ENCODE results near the gene WDR64. TPM values are rescaled to one million over a fixed set of nuclear protein-coding genes. Genes with fewer than 3 reads are reported as not detected.
"Not testable (repeated sequence)": the region's sequence is repeated elsewhere in the genome, so short reads cannot be mapped to it uniquely, and the experiment has no call there.

The WDR64 gene
- total and polyA plus RNA-seq, 2 donors = 0.04 TPM; not detected in 1

GRCh38 chr1:241734533-241734932 is 82.5 kb downstream of the WDR64 start:
- no peaks in the 10 kb centered on the region for H3K4me1 ChIP-seq (ENCODE audit: insufficient read depth)
- no peaks in the 10 kb centered on the region for H3K36me3 ChIP-seq (ENCODE audit: insufficient read depth)
- no peak for DNase-seq (ENCODE audit: extremely low spot score)
- H3K27ac ChIP-seq (ENCODE audit: low read depth) = no peak overlapping the region
- 82% methylated on average over 5 of the region's 5 CpGs for WGBS
- no peak overlapping the region for H3K4me3 ChIP-seq (ENCODE audit: low read depth, low read length)

GRCh38 chr1:241735493-241735926 is 83.4 kb downstream of the WDR64 start:
- H3K27ac ChIP-seq (ENCODE audit: low read depth); H3K4me1 ChIP-seq (ENCODE audit: insufficient read depth); H3K4me3 ChIP-seq (ENCODE audit: low read depth, low read length); H3K36me3 ChIP-seq (ENCODE audit: insufficient read depth); DNase-seq (ENCODE audit: extremely low spot score): not testable (repeated sequence)
- 76% methylated on average over 8 of the region's 8 CpGs for WGBS

DNA sequence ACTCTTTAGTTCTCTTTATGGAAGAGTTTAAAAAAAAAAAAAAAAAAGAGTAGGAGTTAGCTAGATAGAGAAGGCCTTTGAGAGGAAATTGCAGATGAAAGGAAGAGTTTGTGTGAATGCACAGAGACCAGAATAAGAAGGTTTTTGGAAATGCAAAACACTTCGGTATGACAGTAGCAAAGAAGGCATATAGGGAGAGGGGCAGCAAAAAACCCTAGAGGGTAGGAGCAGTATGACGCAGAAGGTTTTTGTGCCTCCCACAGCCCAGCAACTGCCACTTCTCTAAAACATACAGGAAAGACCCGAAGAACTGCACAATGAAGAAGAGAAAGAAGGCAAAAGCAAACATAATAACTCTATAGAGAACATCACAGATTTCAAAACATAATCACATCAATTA is 84.3 kb downstream of the WDR64 start:
- Histone ChIP-seq H3K36me3 (ENCODE audit: insufficient read depth) (no peaks in the 10 kb centered on the region), H3K4me3 (ENCODE audit: low read depth, low read length) (no peak overlapping the region), H3K27ac (ENCODE audit: low read depth) (no peak overlapping the region), H3K4me1 (ENCODE audit: insufficient read depth) (no peaks in the 10 kb centered on the region)
- 78% methylated on average over 3 of the region's 3 CpGs for WGBS
- DNase-seq (ENCODE audit: extremely low spot score) = no peak

GRCh38 chr1:241738284-241739078 is 86.4 kb downstream of the WDR64 start:
- 75% methylated on average over 8 of the region's 8 CpGs for WGBS
- Histone ChIP-seq H3K4me1 (ENCODE audit: insufficient read depth) (no peaks in the 10 kb centered on the region), H3K27ac (ENCODE audit: low read depth) (no peak overlapping the region), H3K36me3 (ENCODE audit: insufficient read depth) (no peaks in the 10 kb centered on the region), H3K4me3 (ENCODE audit: low read depth, low read length) (no peak overlapping the region)
- DNase-seq (ENCODE audit: extremely low spot score) = no peak

DNA sequence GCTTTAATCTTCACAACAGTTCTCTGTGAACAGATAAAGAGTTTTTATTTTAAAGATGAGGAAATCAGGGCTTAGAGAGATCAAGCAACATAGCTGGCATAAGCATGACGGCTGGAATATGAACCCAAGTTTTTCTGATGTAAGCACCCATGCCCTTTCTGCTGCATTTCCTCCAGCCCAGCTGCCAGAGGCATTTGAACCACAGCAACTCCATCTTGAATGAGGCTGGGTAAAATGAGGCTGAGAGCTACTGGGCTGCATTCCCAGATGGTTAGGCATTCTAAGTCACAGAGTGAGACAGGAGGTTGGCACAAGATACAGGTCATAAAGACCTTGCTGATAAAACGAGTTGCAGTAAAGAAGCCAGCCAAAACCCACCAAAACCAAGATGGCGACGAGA is 90.0 kb downstream of the WDR64 start:
- 43% methylated on average over 4 of the region's 4 CpGs for WGBS
- Histone ChIP-seq H3K36me3 (ENCODE audit: insufficient read depth) (no peaks in the 10 kb centered on the region), H3K4me1 (ENCODE audit: insufficient read depth) (no peaks in the 10 kb centered on the region), H3K4me3 (ENCODE audit: low read depth, low read length) (no peak overlapping the region), H3K27ac (ENCODE audit: low read depth) (no peak overlapping the region)
- no peak for DNase-seq (ENCODE audit: extremely low spot score)

GRCh38 chr1:241744591-241744990 is 92.5 kb downstream of the WDR64 start:
- H3K27ac ChIP-seq (ENCODE audit: low read depth) = no peak overlapping the region
- H3K4me3 ChIP-seq (ENCODE audit: low read depth, low read length) = no peak overlapping the region
- WGBS = 84% methylated on average over 2 of the region's 2 CpGs
- H3K4me1 ChIP-seq (ENCODE audit: insufficient read depth) = no peaks in the 10 kb centered on the region
- no peaks in the 10 kb centered on the region for H3K36me3 ChIP-seq (ENCODE audit: insufficient read depth)
- DNase-seq (ENCODE audit: extremely low spot score) = no peak

- WGBS = 86% methylated on average over 6 of the region's 6 CpGs
- DNase-seq (ENCODE audit: extremely low spot score) = no peak
- Histone ChIP-seq H3K36me3 (ENCODE audit: insufficient read depth) (no peaks in the 10 kb centered on the region), H3K27ac (ENCODE audit: low read depth) (no peak overlapping the region), H3K4me3 (ENCODE audit: low read depth, low read length) (no peak overlapping the region), H3K4me1 (ENCODE audit: insufficient read depth) (no peaks in the 10 kb centered on the region)
Observed at GRCh38 chr1:241747992-241748391, 95.9 kb downstream of the WDR64 start.

DNA sequence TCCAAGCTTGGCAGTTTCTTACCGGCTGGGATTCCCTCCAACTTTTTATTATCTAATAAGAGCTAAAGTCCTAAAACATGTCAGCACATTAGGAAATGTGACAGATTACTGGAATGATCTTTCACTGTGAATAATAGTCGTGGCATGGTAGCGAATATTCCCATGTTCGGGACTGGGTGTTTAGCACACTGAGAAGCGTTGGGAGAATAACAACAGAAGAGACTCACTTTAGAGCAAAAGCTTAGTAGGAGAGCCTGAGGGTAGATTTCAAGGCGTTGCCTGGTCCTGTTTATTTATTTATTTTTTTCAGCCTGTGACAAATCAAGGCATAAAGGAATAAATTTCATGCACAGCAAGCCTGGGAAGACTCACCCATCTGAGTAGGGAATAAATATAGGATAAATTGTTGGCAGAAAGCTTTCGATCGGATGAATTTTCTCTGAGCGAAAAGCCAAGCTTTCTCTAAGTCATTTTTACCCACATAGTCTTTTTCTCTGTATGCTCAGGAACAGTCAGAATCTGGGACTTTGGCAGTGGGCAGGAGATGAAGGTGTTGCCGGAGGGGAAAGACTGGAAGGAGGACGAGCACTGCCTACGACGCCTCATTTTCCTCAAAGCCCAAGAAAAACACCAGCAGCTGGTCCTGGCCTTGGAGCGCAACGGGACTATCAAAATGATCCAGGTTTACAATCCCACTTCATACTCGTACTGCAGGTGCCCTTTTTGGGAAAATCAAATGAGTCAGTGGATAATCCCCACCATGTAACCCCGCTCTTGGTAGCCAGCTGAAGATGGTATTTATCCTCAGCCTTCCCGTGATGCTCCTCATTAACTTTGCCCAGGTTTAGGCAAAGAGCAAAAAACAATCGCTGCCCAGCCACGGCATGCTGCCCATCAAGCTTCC is 97.2 kb downstream of the WDR64 start:
- peak; percentile 26 for DNase-seq (ENCODE audit: extremely low spot score)
- H3K36me3 ChIP-seq (ENCODE audit: insufficient read depth) = no peaks in the 10 kb centered on the region
- H3K4me3 ChIP-seq (ENCODE audit: low read depth, low read length) = no peak overlapping the region
- H3K27ac ChIP-seq (ENCODE audit: low read depth) = no peak overlapping the region
- no peaks in the 10 kb centered on the region for H3K4me1 ChIP-seq (ENCODE audit: insufficient read depth)
- 66% methylated on average over 20 of the region's 20 CpGs for whole genome bisulfite sequencing

- H3K27ac ChIP-seq (ENCODE audit: low read depth) = no peak overlapping the region
- 81% methylated on average over 6 of the region's 6 CpGs for WGBS
- H3K4me1 ChIP-seq (ENCODE audit: insufficient read depth) = no peaks in the 10 kb centered on the region
- DNase-seq (ENCODE audit: extremely low spot score) = no peak
- no peaks in the 10 kb centered on the region for H3K36me3 ChIP-seq (ENCODE audit: insufficient read depth)
- H3K4me3 ChIP-seq (ENCODE audit: low read depth, low read length) = no peak overlapping the region
Observed at GRCh38 chr1:241749945-241750695, 98.0 kb downstream of the WDR64 start.

GRCh38 chr1:241751524-241751923 is 99.4 kb downstream of the WDR64 start:
- Histone ChIP-seq H3K4me1 (ENCODE audit: insufficient read depth) (no peaks in the 10 kb centered on the region), H3K36me3 (ENCODE audit: insufficient read depth) (no peaks in the 10 kb centered on the region), H3K4me3 (ENCODE audit: low read depth, low read length) (no peak overlapping the region), H3K27ac (ENCODE audit: low read depth) (no peak overlapping the region)
- DNase-seq (ENCODE audit: extremely low spot score) = no peak
- 83% methylated on average over 5 of the region's 5 CpGs for WGBS

- no peaks in the 10 kb centered on the region for H3K4me1 ChIP-seq (ENCODE audit: insufficient read depth)
- no peak overlapping the region for H3K27ac ChIP-seq (ENCODE audit: low read depth)
- DNase-seq (ENCODE audit: extremely low spot score) = no peak
- H3K4me3 ChIP-seq (ENCODE audit: low read depth, low read length) = no peak overlapping the region
- no peaks in the 10 kb centered on the region for H3K36me3 ChIP-seq (ENCODE audit: insufficient read depth)
- WGBS = 81% methylated on average over 3 of the region's 3 CpGs
Observed at GRCh38 chr1:241762713-241763339, 110.7 kb downstream of the WDR64 start.

DNA sequence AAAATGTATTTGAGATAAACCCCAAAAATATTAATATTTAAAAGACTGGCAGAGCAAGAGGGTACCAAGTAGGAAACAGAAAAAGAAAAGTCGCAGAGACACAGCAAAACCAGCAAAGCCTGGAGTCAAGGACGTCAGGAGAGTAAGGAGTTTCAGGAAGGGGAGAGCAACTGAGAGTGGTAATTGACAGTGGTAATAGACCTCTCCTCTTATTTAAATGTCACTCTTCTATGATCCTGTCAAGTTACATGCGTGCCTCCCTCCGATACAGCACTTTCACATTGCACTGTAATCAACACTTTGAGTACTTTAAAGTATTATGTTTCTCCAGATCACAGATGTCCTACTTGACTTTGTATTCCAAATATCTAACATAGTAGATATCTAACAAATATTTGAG is 113.3 kb downstream of the WDR64 start:
- DNase-seq (ENCODE audit: extremely low spot score) = no peak
- Histone ChIP-seq H3K27ac (ENCODE audit: low read depth) (no peak overlapping the region), H3K4me1 (ENCODE audit: insufficient read depth) (no peaks in the 10 kb centered on the region), H3K36me3 (ENCODE audit: insufficient read depth) (no peaks in the 10 kb centered on the region), H3K4me3 (ENCODE audit: low read depth, low read length) (no peak overlapping the region)
- 73% methylated on average over 4 of the region's 4 CpGs for WGBS

- H3K36me3 ChIP-seq (ENCODE audit: insufficient read depth) = no peaks in the 10 kb centered on the region
- DNase-seq (ENCODE audit: extremely low spot score) = no peak
- WGBS = 43% methylated on average over 2 of the region's 2 CpGs
- H3K4me1 ChIP-seq (ENCODE audit: insufficient read depth) = no peaks in the 10 kb centered on the region
- no peak overlapping the region for H3K27ac ChIP-seq (ENCODE audit: low read depth)
- H3K4me3 ChIP-seq (ENCODE audit: low read depth, low read length) = no peak overlapping the region
Observed at GRCh38 chr1:241767737-241768136, 115.7 kb downstream of the WDR64 start.
